AG10803 (cell line): ENCODE data around the gene KCNJ4.

ENCODE experiments used
- DNase-seq: peaks from one replicate; pipeline ENCODE4 v3.0.0; 2010; ENCODE audit warnings: low read depth
- H3K4me3 ChIP-seq: 2 replicates; pipeline ENCODE4 v1.5.1; 2011; ENCODE audit warnings: mild to moderate bottlenecking, low read length, control low read depth
- CTCF ChIP-seq: conservative IDR thresholded peaks from 2 replicates; pipeline ENCODE4 v1.5.1; 2011; ENCODE audit warnings: mild to moderate bottlenecking, low read length, control low read depth, inconsistent platforms

Gene KCNJ4

GRCh38 chr22:38417252-38418060, 37.5 kb downstream of the KCNJ4 start:
- H3K4me3 ChIP-seq, result no peak overlapping the region
- no peak for DNase-seq
- no peak for TF ChIP-seq CTCF

GRCh38 chr22:38416621-38417251, 38.3 kb downstream of the KCNJ4 start:
- no peak overlapping the region for H3K4me3 ChIP-seq
- TF ChIP-seq CTCF, result no peak
- no peak for DNase-seq

GRCh38 chr22:38415561-38416321, 39.3 kb downstream of the KCNJ4 start:
- no peak for TF ChIP-seq CTCF
- H3K4me3 ChIP-seq, result no peak overlapping the region
- no peak for DNase-seq

- H3K4me3 ChIP-seq, result no peak overlapping the region
- TF ChIP-seq CTCF, result no peak
- no peak for DNase-seq
These were observed 40.0 kb downstream of the KCNJ4 start for GRCh38 chr22:38415046-38415445.

GRCh38 chr22:38414009-38414395, 41.0 kb downstream of the KCNJ4 start:
- no peak overlapping the region for H3K4me3 ChIP-seq
- no peak for DNase-seq
- TF ChIP-seq CTCF, result no peak

GRCh38 chr22:38413085-38414008, 41.7 kb downstream of the KCNJ4 start:
- no peak for TF ChIP-seq CTCF
- H3K4me3 ChIP-seq, result no peak overlapping the region
- no peak for DNase-seq
